ENCODE measurements around the gene ATP1B1.

DNA sequence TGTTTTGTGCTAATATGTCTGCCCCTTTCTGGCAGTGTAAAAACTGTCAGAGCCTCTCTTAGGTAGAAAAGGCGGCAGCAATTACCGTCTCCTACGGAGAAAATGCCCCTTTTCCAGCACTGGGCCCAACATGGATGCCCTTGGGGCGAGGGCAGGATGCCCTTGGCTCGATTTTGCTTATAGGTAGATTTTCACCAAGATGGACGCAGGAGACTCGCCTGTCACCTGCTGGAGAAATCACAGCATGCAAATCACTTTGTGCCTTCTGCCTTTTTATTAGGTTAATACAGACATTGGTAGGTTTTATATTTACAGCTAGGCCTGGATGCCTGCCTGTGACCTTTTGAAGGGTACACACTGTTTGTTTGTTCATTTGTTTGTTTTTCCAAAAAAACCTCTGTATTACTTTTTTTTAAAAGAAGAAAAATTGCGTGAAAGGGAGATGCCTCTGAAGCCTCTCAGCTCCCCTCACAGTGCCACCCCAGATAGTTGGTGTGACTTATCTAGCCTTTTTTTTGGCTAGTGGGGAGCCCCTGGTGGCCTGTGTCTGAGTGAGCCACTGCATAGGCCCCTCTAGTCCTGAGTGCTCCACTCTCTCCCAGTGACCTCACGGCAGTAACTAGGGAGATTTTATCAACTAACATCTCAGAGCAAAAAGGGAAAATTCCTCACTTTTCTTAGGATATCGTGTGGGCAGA lies 2.5 kb downstream of the ATP1B1 start:
- TF ChIP-seq POLR2A (IDR thresholded peaks at IDR 0.05; ENCODE audit: insufficient read depth in 1 of 2, low read depth in 2 of 2, low read length in 2 of 2) = no peak
- no peak for TF ChIP-seq GABPA (IDR thresholded peaks at IDR 0.05; ENCODE audit: low read depth, low read length)
- no peak for TF ChIP-seq GABPA (CRISPR knock-in tag; IDR thresholded peaks at IDR 0.05; ENCODE audit: low read depth)
- TF ChIP-seq ZNF83 (CRISPR knock-in tag; IDR thresholded peaks at IDR 0.05; ENCODE audit: borderline replicate concordance) = no peak
- TF ChIP-seq MXD4 (CRISPR knock-in tag; IDR thresholded peaks at IDR 0.05) = no peak
- TF ChIP-seq, protein P1, sequence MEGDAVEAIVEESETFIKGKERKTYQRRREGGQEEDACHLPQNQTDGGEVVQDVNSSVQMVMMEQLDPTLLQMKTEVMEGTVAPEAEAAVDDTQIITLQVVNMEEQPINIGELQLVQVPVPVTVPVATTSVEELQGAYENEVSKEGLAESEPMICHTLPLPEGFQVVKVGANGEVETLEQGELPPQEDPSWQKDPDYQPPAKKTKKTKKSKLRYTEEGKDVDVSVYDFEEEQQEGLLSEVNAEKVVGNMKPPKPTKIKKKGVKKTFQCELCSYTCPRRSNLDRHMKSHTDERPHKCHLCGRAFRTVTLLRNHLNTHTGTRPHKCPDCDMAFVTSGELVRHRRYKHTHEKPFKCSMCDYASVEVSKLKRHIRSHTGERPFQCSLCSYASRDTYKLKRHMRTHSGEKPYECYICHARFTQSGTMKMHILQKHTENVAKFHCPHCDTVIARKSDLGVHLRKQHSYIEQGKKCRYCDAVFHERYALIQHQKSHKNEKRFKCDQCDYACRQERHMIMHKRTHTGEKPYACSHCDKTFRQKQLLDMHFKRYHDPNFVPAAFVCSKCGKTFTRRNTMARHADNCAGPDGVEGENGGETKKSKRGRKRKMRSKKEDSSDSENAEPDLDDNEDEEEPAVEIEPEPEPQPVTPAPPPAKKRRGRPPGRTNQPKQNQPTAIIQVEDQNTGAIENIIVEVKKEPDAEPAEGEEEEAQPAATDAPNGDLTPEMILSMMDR (CRISPR knock-in tag; IDR thresholded peaks at IDR 0.05) = peak; percentile 41; the same call in 1 of the 2 replicates
- no peak; the same call in 1 of the 2 replicates for TF ChIP-seq ZNF556 (CRISPR knock-in tag; IDR thresholded peaks at IDR 0.05; ENCODE audit: borderline replicate concordance)
- no peak for TF ChIP-seq ZNF7 (CRISPR knock-in tag; IDR thresholded peaks at IDR 0.05)
